Measurements from ENCODE around the gene PHKB. TPM values are rescaled to one million over a fixed set of nuclear protein-coding genes. Genes with fewer than 3 reads are reported as not detected.

The PHKB gene
- total RNA-seq, 2 donors from 2014 or later, result 22.4 to 32.2 TPM

- Mint-ChIP-seq H3K4me1 (peaks cover 6% of the 10 kb centered on the region), H3K9me3 (peaks cover 2% of the 10 kb centered on the region), H3K36me3 (ENCODE audit: low read depth) (no peaks in the 10 kb centered on the region), H3K4me3 (no peak overlapping the region), H3K27me3 (peaks cover 4% of the 10 kb centered on the region), H3K27ac (no peak overlapping the region)
- no peak for ATAC-seq (replicated peaks)
Measured at GRCh38 chr16:47731252-47731651, 270.1 kb downstream of the PHKB start.

GRCh38 chr16:47732122-47732521, 271.0 kb downstream of the PHKB start:
- ATAC-seq (replicated peaks), result no peak
- Mint-ChIP-seq H3K36me3 (ENCODE audit: low read depth) (no peaks in the 10 kb centered on the region), H3K27ac (no peak overlapping the region), H3K4me3 (peak overlapping the region; percentile 47), H3K9me3 (peaks cover 3% of the 10 kb centered on the region), H3K27me3 (peaks cover 7% of the 10 kb centered on the region), H3K4me1 (peaks cover 6% of the 10 kb centered on the region)

- H3K9me3 Mint-ChIP-seq, result peaks cover 3% of the 10 kb centered on the region
- H3K36me3 Mint-ChIP-seq (ENCODE audit: low read depth), result no peaks in the 10 kb centered on the region
- peaks cover 7% of the 10 kb centered on the region for H3K27me3 Mint-ChIP-seq
- H3K4me3 Mint-ChIP-seq, result peak overlapping the region; percentile 47
- H3K4me1 Mint-ChIP-seq, result peaks cover 6% of the 10 kb centered on the region
- peak overlapping the region; percentile 71 for H3K27ac Mint-ChIP-seq
- peak; percentile 95 for ATAC-seq (replicated peaks)
Measured at GRCh38 chr16:47732523-47733111, 271.5 kb downstream of the PHKB start.

GRCh38 chr16:47734081-47734857, 273.1 kb downstream of the PHKB start:
- peaks cover 7% of the 10 kb centered on the region for H3K27me3 Mint-ChIP-seq
- no peaks in the 10 kb centered on the region for H3K36me3 Mint-ChIP-seq (ENCODE audit: low read depth)
- H3K9me3 Mint-ChIP-seq, result peaks cover 8% of the 10 kb centered on the region
- H3K4me1 Mint-ChIP-seq, result peaks cover 6% of the 10 kb centered on the region
- H3K4me3 Mint-ChIP-seq, result no peak overlapping the region
- no peak overlapping the region for H3K27ac Mint-ChIP-seq
- ATAC-seq (replicated peaks), result no peak

GRCh38 chr16:47734987-47735594, 274.0 kb downstream of the PHKB start:
- no peaks in the 10 kb centered on the region for H3K36me3 Mint-ChIP-seq (ENCODE audit: low read depth)
- peaks cover 7% of the 10 kb centered on the region for H3K27me3 Mint-ChIP-seq

GRCh38 chr16:47750371-47750770, 289.2 kb downstream of the PHKB start:
- no peaks in the 10 kb centered on the region for H3K9me3 Mint-ChIP-seq
- no peak overlapping the region for H3K27ac Mint-ChIP-seq
- no peak overlapping the region for H3K4me3 Mint-ChIP-seq
- H3K27me3 Mint-ChIP-seq, result peaks cover 10% of the 10 kb centered on the region
- no peaks in the 10 kb centered on the region for H3K4me1 Mint-ChIP-seq
- no peaks in the 10 kb centered on the region for H3K36me3 Mint-ChIP-seq (ENCODE audit: low read depth)
- no peak for ATAC-seq (replicated peaks)

More at GRCh38 chr16:47734987-47735594, 274.0 kb downstream of the PHKB start:
- peaks cover 8% of the 10 kb centered on the region for H3K9me3 Mint-ChIP-seq
- no peak overlapping the region for H3K27ac Mint-ChIP-seq
- no peak for ATAC-seq (replicated peaks)
- no peak overlapping the region for H3K4me3 Mint-ChIP-seq
- peaks cover 6% of the 10 kb centered on the region for H3K4me1 Mint-ChIP-seq

Other genes with a start within 250 kb of the PHKB start
- 10 to 100 TPM in 1 of 2 donors, 1 to 10 TPM in 1; 8.4 to 15.3 TPM for gene ITFG1, start 268 bp upstream of the PHKB start, total RNA-seq